HEK293 (cell line): ENCODE data around the gene TPM3.

Source experiments
- CTCF ChIA-PET: fragments of 350-600 bp; formaldehyde crosslinking; extraction: SDS; loops from one replicate; lab custom pipeline; 2021; ENCODE audit warnings: antibody characterized with exemption; lab: Yijun Ruan, JAX
- POLR2A ChIA-PET: fragments of 300-600 bp; formaldehyde crosslinking; extraction: SDS; loops from one replicate; lab custom pipeline; 2020; ENCODE audit warnings: antibody characterized with exemption, inconsistent platforms; lab: Yijun Ruan, JAX
- H3K27ac ChIP-seq: fragments of 200-500 bp; sonication (Bioruptor generic); 2 replicates; pipeline ENCODE4 v1.5.1; 2014; ENCODE audit warnings: low read depth, low read length, control low read depth, inconsistent platforms; ENCODE audit errors: extremely low read depth
- H3K36me3 ChIP-seq, 2 experiments: fragments of 200-500 bp in 1 of 2; sonication (Bioruptor generic) in 1 of 2; 1 replicate in 1 of 2; 2 replicates in 1 of 2; pipeline ENCODE4 v1.5.1; 2014 to 2017; ENCODE audit warnings: inconsistent platforms in 2 of 2, low read length in 2 of 2; ENCODE audit not compliant: control insufficient read depth in 2 of 2, insufficient read depth in 1 of 2
- H3K4me1 ChIP-seq: fragments of 200-500 bp; sonication (Bioruptor generic); 2 replicates; pipeline ENCODE4 v1.5.1; 2014; ENCODE audit warnings: mild to moderate bottlenecking, low read length, inconsistent platforms; ENCODE audit not compliant: control insufficient read depth, insufficient read depth
- H3K4me3 ChIP-seq: 2 replicates; pipeline ENCODE4 v1.5.1; 2011; ENCODE audit warnings: low read depth, mild to moderate bottlenecking, control low read depth, low read length, moderate library complexity
- H3K9me3 ChIP-seq: fragments of 200-500 bp; sonication (Bioruptor generic); 2 replicates; pipeline ENCODE4 v1.5.1; 2014; ENCODE audit warnings: low read depth, low read length, inconsistent platforms; ENCODE audit not compliant: control insufficient read depth, insufficient read depth
- EGR2 ChIP-seq: fragments of 450-650 bp; formaldehyde crosslinking; IDR thresholded peaks from 2 replicates; pipeline ENCODE4 v1.5.1; 2016; ENCODE audit warnings: low read depth, missing biosample characterization, missing genetic modification characterization
- GLIS1 ChIP-seq: fragments of 450-650 bp; formaldehyde crosslinking; IDR thresholded peaks from 2 replicates; pipeline ENCODE4 v1.5.1; 2016; ENCODE audit warnings: missing biosample characterization, missing genetic modification characterization
- GLIS2 ChIP-seq: fragments of 450-650 bp; formaldehyde crosslinking; IDR thresholded peaks from 2 replicates; pipeline ENCODE4 v1.5.1; 2016; ENCODE audit warnings: missing biosample characterization, missing genetic modification characterization
- KLF1 ChIP-seq: fragments of 450-650 bp; formaldehyde crosslinking; IDR thresholded peaks from 2 replicates; pipeline ENCODE4 v1.5.1; 2016; ENCODE audit warnings: missing biosample characterization, missing genetic modification characterization
- MZF1 ChIP-seq: fragments of 450-650 bp; formaldehyde crosslinking; IDR thresholded peaks from 2 replicates; pipeline ENCODE4 v1.5.1; 2017; ENCODE audit warnings: missing biosample characterization, missing genetic modification characterization, borderline replicate concordance
- PATZ1 ChIP-seq: fragments of 450-650 bp; formaldehyde crosslinking; IDR thresholded peaks from 2 replicates; pipeline ENCODE4 v1.5.1; 2016; ENCODE audit warnings: missing biosample characterization, missing genetic modification characterization
- SCRT1 ChIP-seq: fragments of 450-650 bp; formaldehyde crosslinking; IDR thresholded peaks from 2 replicates; pipeline ENCODE4 v1.5.1; 2016; ENCODE audit warnings: missing biosample characterization, missing genetic modification characterization, borderline replicate concordance
- SCRT2 ChIP-seq: fragments of 450-650 bp; formaldehyde crosslinking; IDR thresholded peaks from 2 replicates; pipeline ENCODE4 v1.5.1; 2016; ENCODE audit warnings: missing biosample characterization, missing genetic modification characterization
- WT1 ChIP-seq: fragments of 450-650 bp; formaldehyde crosslinking; IDR thresholded peaks from 2 replicates; pipeline ENCODE4 v1.5.1; 2016; ENCODE audit warnings: missing biosample characterization, missing genetic modification characterization
- ZBTB49 ChIP-seq: fragments of 450-650 bp; formaldehyde crosslinking; IDR thresholded peaks from 2 replicates; pipeline ENCODE4 v1.5.1; 2016; ENCODE audit warnings: missing biosample characterization, missing genetic modification characterization, low read depth
- ZNF239 ChIP-seq: fragments of 450-650 bp; formaldehyde crosslinking; IDR thresholded peaks from 2 replicates; pipeline ENCODE4 v1.5.1; 2016; ENCODE audit warnings: missing biosample characterization, missing genetic modification characterization
- ZNF266 ChIP-seq: fragments of 450-650 bp; formaldehyde crosslinking; IDR thresholded peaks from 2 replicates; pipeline ENCODE4 v1.5.1; 2016; ENCODE audit warnings: missing biosample characterization, missing genetic modification characterization, low read depth
- ZNF426 ChIP-seq: fragments of 450-650 bp; formaldehyde crosslinking; IDR thresholded peaks from 2 replicates; pipeline ENCODE4 v1.5.1; 2017; ENCODE audit warnings: missing biosample characterization, missing genetic modification characterization, mild to moderate bottlenecking, inconsistent platforms, moderate library complexity
- ZNF544 ChIP-seq: fragments of 450-650 bp; formaldehyde crosslinking; IDR thresholded peaks from 2 replicates; pipeline ENCODE4 v1.5.0; 2017; ENCODE audit warnings: missing biosample characterization, missing genetic modification characterization
- ZNF600 ChIP-seq: fragments of 450-650 bp; formaldehyde crosslinking; IDR thresholded peaks from 2 replicates; pipeline ENCODE4 v1.5.1; 2016; ENCODE audit warnings: missing biosample characterization, missing genetic modification characterization
- ZNF670 ChIP-seq: fragments of 450-650 bp; formaldehyde crosslinking; IDR thresholded peaks from 2 replicates; pipeline ENCODE4 v1.5.1; 2016; ENCODE audit warnings: missing biosample characterization, missing genetic modification characterization, low read depth
- TF ChIP-seq, protein P1 (sequence below): fragments of 450-650 bp; formaldehyde crosslinking; IDR thresholded peaks from 2 replicates; pipeline ENCODE4 v1.5.1; 2017; ENCODE audit warnings: missing biosample characterization, missing genetic modification characterization
- TF ChIP-seq, protein P2 (sequence below): fragments of 450-650 bp; formaldehyde crosslinking; IDR thresholded peaks from 2 replicates; pipeline ENCODE4 v1.5.1; 2016; ENCODE audit warnings: missing biosample characterization, missing genetic modification characterization

Gene TPM3

GRCh38 chr1:154179946-154180687 lies 11.8 kb downstream of the TPM3 start:
- ChIA-PET POLR2A (interaction anchor here (3.9 kb wide), 1 partner anchor 189 kb away, joined by 21 read pairs; the partner anchor contains the start of gene RPS27), CTCF (interaction anchor here (0.6 to 1.2 kb wide), 5 partner anchors 28 to 186 kb away, joined by 3 read pairs; no protein-coding TSS in a partner anchor)
- H3K27ac ChIP-seq = no peak overlapping the region
- H3K4me3 ChIP-seq = no peak overlapping the region
- H3K4me1 ChIP-seq = peaks cover 27% of the 10 kb centered on the region
- peaks cover 9 to 44% of the 10 kb centered on the region in 2 experiments; a peak in 2 of 3 replicates for H3K36me3 ChIP-seq
- TF ChIP-seq SCRT1 (tag by site-specific recombination) (peak; percentile 51; the same call in 1 of the 2 replicates), SCRT2 (tag by site-specific recombination) (peak; percentile 24), ZNF426 (no peak), ZNF239 (tag by site-specific recombination) (no peak)
- TF ChIP-seq, protein P1, sequence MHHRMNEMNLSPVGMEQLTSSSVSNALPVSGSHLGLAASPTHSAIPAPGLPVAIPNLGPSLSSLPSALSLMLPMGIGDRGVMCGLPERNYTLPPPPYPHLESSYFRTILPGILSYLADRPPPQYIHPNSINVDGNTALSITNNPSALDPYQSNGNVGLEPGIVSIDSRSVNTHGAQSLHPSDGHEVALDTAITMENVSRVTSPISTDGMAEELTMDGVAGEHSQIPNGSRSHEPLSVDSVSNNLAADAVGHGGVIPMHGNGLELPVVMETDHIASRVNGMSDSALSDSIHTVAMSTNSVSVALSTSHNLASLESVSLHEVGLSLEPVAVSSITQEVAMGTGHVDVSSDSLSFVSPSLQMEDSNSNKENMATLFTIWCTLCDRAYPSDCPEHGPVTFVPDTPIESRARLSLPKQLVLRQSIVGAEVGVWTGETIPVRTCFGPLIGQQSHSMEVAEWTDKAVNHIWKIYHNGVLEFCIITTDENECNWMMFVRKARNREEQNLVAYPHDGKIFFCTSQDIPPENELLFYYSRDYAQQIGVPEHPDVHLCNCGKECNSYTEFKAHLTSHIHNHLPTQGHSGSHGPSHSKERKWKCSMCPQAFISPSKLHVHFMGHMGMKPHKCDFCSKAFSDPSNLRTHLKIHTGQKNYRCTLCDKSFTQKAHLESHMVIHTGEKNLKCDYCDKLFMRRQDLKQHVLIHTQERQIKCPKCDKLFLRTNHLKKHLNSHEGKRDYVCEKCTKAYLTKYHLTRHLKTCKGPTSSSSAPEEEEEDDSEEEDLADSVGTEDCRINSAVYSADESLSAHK (tag by site-specific recombination) = no peak
- H3K9me3 ChIP-seq = no peaks in the 10 kb centered on the region

- H3K36me3 ChIP-seq = peaks cover 16 to 51% of the 10 kb centered on the region in 2 experiments; a peak in 2 of 3 replicates
- no peak overlapping the region for H3K4me3 ChIP-seq
- peaks cover 27% of the 10 kb centered on the region for H3K4me1 ChIP-seq
- ChIA-PET POLR2A (interaction anchor here (1.0 to 3.9 kb wide), 2 partner anchors 188 kb away, joined by 3 to 21 read pairs; partner anchors contain the start of gene RPS27), CTCF (interaction anchor here (0.6 to 2.0 kb wide), 4 partner anchors 27 to 156 kb away, joined by 3 to 7 read pairs (median 4); no protein-coding TSS in a partner anchor)
- H3K9me3 ChIP-seq = no peaks in the 10 kb centered on the region
- H3K27ac ChIP-seq = 0 out of 2 replicates have a peak overlapping the region, but pooled peaks have one; percentile 1
- TF ChIP-seq PATZ1 = peak; percentile 53
- peak; percentile 99 for TF ChIP-seq WT1 (tag by site-specific recombination)
- TF ChIP-seq GLIS1 (tag by site-specific recombination) = peak; percentile 23; the same call in 1 of the 2 replicates
- no peak for TF ChIP-seq ZNF544
- 0 out of 2 replicates have a peak, but pooled peaks have one; percentile 42 for TF ChIP-seq SCRT1 (tag by site-specific recombination)
- no peak for TF ChIP-seq ZBTB49 (tag by site-specific recombination)
- peak; percentile 86; the same call in 1 of the 2 replicates for TF ChIP-seq MZF1
- no peak for TF ChIP-seq ZNF600 (tag by site-specific recombination)
- TF ChIP-seq KLF1 (tag by site-specific recombination) = peak; percentile 69; the same call in 1 of the 2 replicates
- no peak for TF ChIP-seq GLIS2 (tag by site-specific recombination)
- peak; percentile 65 for TF ChIP-seq EGR2 (tag by site-specific recombination)
- TF ChIP-seq SCRT2 (tag by site-specific recombination) = 0 out of 2 replicates have a peak, but pooled peaks have one; percentile 20
- TF ChIP-seq ZNF266 (tag by site-specific recombination) = peak; percentile 4; the same call in 1 of the 2 replicates
- no peak for TF ChIP-seq ZNF670 (tag by site-specific recombination)
- TF ChIP-seq, protein P2, sequence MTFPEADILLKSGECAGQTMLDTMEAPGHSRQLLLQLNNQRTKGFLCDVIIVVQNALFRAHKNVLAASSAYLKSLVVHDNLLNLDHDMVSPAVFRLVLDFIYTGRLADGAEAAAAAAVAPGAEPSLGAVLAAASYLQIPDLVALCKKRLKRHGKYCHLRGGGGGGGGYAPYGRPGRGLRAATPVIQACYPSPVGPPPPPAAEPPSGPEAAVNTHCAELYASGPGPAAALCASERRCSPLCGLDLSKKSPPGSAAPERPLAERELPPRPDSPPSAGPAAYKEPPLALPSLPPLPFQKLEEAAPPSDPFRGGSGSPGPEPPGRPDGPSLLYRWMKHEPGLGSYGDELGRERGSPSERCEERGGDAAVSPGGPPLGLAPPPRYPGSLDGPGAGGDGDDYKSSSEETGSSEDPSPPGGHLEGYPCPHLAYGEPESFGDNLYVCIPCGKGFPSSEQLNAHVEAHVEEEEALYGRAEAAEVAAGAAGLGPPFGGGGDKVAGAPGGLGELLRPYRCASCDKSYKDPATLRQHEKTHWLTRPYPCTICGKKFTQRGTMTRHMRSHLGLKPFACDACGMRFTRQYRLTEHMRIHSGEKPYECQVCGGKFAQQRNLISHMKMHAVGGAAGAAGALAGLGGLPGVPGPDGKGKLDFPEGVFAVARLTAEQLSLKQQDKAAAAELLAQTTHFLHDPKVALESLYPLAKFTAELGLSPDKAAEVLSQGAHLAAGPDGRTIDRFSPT = no peak
These were observed 12.7 kb downstream of the TPM3 start for GRCh38 chr1:154178911-154179811.
